Stomach (tissue), 9 donors: Measurements from ENCODE around the gene CBLB. TPM values are rescaled to one million over a fixed set of nuclear protein-coding genes. Genes with fewer than 3 reads are reported as not detected.

Experiments used
- DNase-seq, 2 donors: peaks; one replicate each; pipeline versions ENCODE4 v3.0.0 to v3.0.0-alpha.2; 2013 to 2019
- H3K27ac ChIP-seq, 5 donors: fragments of 200-600 bp in 4 of 5; sonication (generic) in 4 of 5; one replicate each; pipeline ENCODE4 v1.5.1; 2013 to 2019; ENCODE audit warnings: mild to moderate bottlenecking in 1 of 5, moderate library complexity in 1 of 5
- H3K27me3 ChIP-seq, 3 donors: fragments of 200-600 bp; sonication (generic); one replicate each; pipeline ENCODE4 v1.5.1; 2017 to 2019; ENCODE audit warnings: mixed run types in 1 of 3
- H3K36me3 ChIP-seq, 4 donors: fragments of 200-600 bp; sonication (generic); 1 replicate in 3 of 4; 2 replicates in 1 of 4; pipeline ENCODE4 v1.5.1; 2016 to 2019
- H3K4me1 ChIP-seq, 4 donors: fragments of 200-600 bp; sonication (generic); one replicate each; pipeline ENCODE4 v1.5.1; 2016 to 2019
- H3K4me3 ChIP-seq, 4 donors: fragments of 200-600 bp; sonication (generic) in 3 of 4; one replicate each; pipeline ENCODE4 v1.5.1; 2016 to 2019; ENCODE audit warnings: mild to moderate bottlenecking in 1 of 4
- H3K9me3 ChIP-seq, 4 donors: fragments of 200-600 bp; sonication (generic); one replicate each; pipeline ENCODE4 v1.5.1; 2016 to 2019
- CTCF ChIP-seq, 7 experiments: fragments of 450-650 bp in 4 of 7; fragments of 200-600 bp in 3 of 7; sonication (generic) in 3 of 7; IDR thresholded peaks; one replicate each; pipeline ENCODE4 v1.5.1; 2016 to 2019; ENCODE audit warnings: antibody characterized with exemption in 7 of 7, control low read depth in 2 of 7, mild to moderate bottlenecking in 1 of 7
- EP300 ChIP-seq: sonication (generic); formaldehyde crosslinking; IDR thresholded peaks from one replicate; pipeline ENCODE4 v1.6.1; 2017; ENCODE audit warnings: antibody characterized with exemption
- POLR2A ChIP-seq, 4 donors: fragments of 450-650 bp; IDR thresholded peaks; one replicate each; pipeline ENCODE4 v1.6.1; 2016; ENCODE audit warnings: antibody characterized with exemption in 4 of 4, control low read depth in 2 of 4, mild to moderate bottlenecking in 1 of 4, moderate library complexity in 1 of 4
- POLR2AphosphoS5 ChIP-seq, 3 donors: sonication (generic); formaldehyde crosslinking; IDR thresholded peaks; one replicate each; pipeline ENCODE4 v1.6.1; 2016; ENCODE audit warnings: antibody characterized with exemption in 3 of 3
- WGBS, 5 donors: extraction: QIAGEN DNeasy Blood & Tissue Kit in 3 of 5; methylation state at CpG; one replicate each; pipeline versions ENCODE4 v1.1.5 to v1.1.7; 2013 to 2018; 5-methylcytosine and 5-hydroxymethylcytosine counted together
- intact Hi-C: fragments of 100-400 bp; cut with DNase I; formaldehyde crosslinking; loops from one replicate; pipeline ENCODE4 v1.15.1; 2023; ENCODE audit warnings: low total_unique reads
- polyA plus RNA-seq, 3 donors: library from polyadenylated mRNA; stranded (reverse); fragments of 200-250 nt; gene quantifications; one replicate each; pipeline ENCODE4 v1.2.3, GENCODE V29; 2013
- total RNA-seq, 5 donors: library from RNA; depleted of rRNA; stranded (reverse); fragments of >200 nt; gene quantifications; one replicate each; pipeline versions ENCODE4 v1.1.0 to v1.2.3, GENCODE V29; 2014 to 2016
- donor health status: healthy with polysubstance abuse.
- donor health status: Bipolar disorder and iron deficiency.
- donor health status: healthy.

CBLB gene
- total and polyA plus RNA-seq, 8 donors = 6.9 to 94.4 (median 46.0) TPM

- intact Hi-C loops = no loop called here
Observed at GRCh38 chr3:105905328-105905727, 36.5 kb upstream of the CBLB start.

GRCh38 chr3:105904678-105905284 is 36.0 kb upstream of the CBLB start:
- no peak for TF ChIP-seq CTCF (IDR thresholded peaks at IDR 0.05)
- TF ChIP-seq EP300 = no peak
- no peak for TF ChIP-seq POLR2AphosphoS5 (IDR thresholded peaks at IDR 0.05)
- no peak for DNase-seq
- no peaks in the 10 kb centered on the region for H3K9me3 ChIP-seq
- intact Hi-C loops = no loop called here
- H3K27me3 ChIP-seq = no peaks in the 10 kb centered on the region
- H3K36me3 ChIP-seq = no peaks in the 10 kb centered on the region
- H3K4me3 ChIP-seq = no peak overlapping the region
- WGBS, 5 donors = 71 to 73% (median 71%) methylated on average over 5 of the region's 5 CpGs
- no peak overlapping the region for H3K27ac ChIP-seq
- peaks cover 0 to 18% (median 0%) of the 10 kb centered on the region in 4 donors for H3K4me1 ChIP-seq

More at GRCh38 chr3:105905328-105905727, 36.5 kb upstream of the CBLB start:
- TF ChIP-seq POLR2A (IDR thresholded peaks at IDR 0.05) (no peak), EP300 (no peak), POLR2AphosphoS5 (IDR thresholded peaks at IDR 0.05) (no peak), CTCF (IDR thresholded peaks at IDR 0.05) (no peak)
- Histone ChIP-seq H3K27me3 (no peaks in the 10 kb centered on the region), H3K4me1 (peaks cover 0 to 18% (median 0%) of the 10 kb centered on the region in 4 donors), H3K27ac (no peak overlapping the region), H3K36me3 (no peaks in the 10 kb centered on the region), H3K9me3 (no peaks in the 10 kb centered on the region), H3K4me3 (no peak overlapping the region)
- DNase-seq = no peak
- WGBS, 5 donors = 74 to 80% (median 76%) methylated on average over 1 of the region's 1 CpG

GRCh38 chr3:105904251-105904650 is 35.4 kb upstream of the CBLB start:
- no peaks in the 10 kb centered on the region for H3K27me3 ChIP-seq
- no peak for TF ChIP-seq CTCF (IDR thresholded peaks at IDR 0.05)
- TF ChIP-seq POLR2AphosphoS5 (IDR thresholded peaks at IDR 0.05) = no peak
- no peak for TF ChIP-seq POLR2A (IDR thresholded peaks at IDR 0.05)
- no peak for TF ChIP-seq EP300
- no peak overlapping the region for H3K27ac ChIP-seq
- 89 to 100% (median 97%) methylated on average over 1 of the region's 1 CpG for WGBS, 5 donors
- H3K9me3 ChIP-seq = no peaks in the 10 kb centered on the region
- intact Hi-C loops = no loop called here
- no peaks in the 10 kb centered on the region for H3K36me3 ChIP-seq
- no peak overlapping the region for H3K4me3 ChIP-seq
- H3K4me1 ChIP-seq = peaks cover 0 to 18% (median 0%) of the 10 kb centered on the region in 4 donors
- DNase-seq = no peak

- H3K27me3 ChIP-seq = no peaks in the 10 kb centered on the region
- no peak for TF ChIP-seq POLR2AphosphoS5 (IDR thresholded peaks at IDR 0.05)
- no peak for TF ChIP-seq POLR2A (IDR thresholded peaks at IDR 0.05)
- TF ChIP-seq EP300 = no peak
- no peak for TF ChIP-seq CTCF (IDR thresholded peaks at IDR 0.05)
- no peak for DNase-seq
- peaks cover 0 to 6% (median 0%) of the 10 kb centered on the region in 4 donors for H3K4me1 ChIP-seq
- H3K27ac ChIP-seq = no peak overlapping the region
- intact Hi-C loops = no loop called here
- H3K9me3 ChIP-seq = no peaks in the 10 kb centered on the region
- WGBS, 5 donors = 88 to 97% (median 94%) methylated on average over 2 of the region's 2 CpGs
- H3K36me3 ChIP-seq = no peaks in the 10 kb centered on the region
- no peak overlapping the region for H3K4me3 ChIP-seq
Observed at GRCh38 chr3:105899516-105899915, 30.7 kb upstream of the CBLB start.
